H1 (cell line): ENCODE measurements around the gene EMC10. TPM values are rescaled to one million over a fixed set of nuclear protein-coding genes. Genes with fewer than 3 reads are reported as not detected.
A peak's percentile ranks its signal among the peaks of the same experiment; 100 is the strongest.

Experiments
- CHD7 ChIP-seq: fragments of 300-600 bp; sonication (generic); IDR thresholded peaks from 2 replicates; pipeline ENCODE4 v1.7.1; 2012; ENCODE audit warnings: low read length, moderate library complexity, mild to moderate bottlenecking, inconsistent platforms; ENCODE audit not compliant: insufficient replicate concordance
- E2F6 ChIP-seq: IDR thresholded peaks from 2 replicates; pipeline ENCODE4 v1.6.1; 2012; ENCODE audit warnings: inconsistent platforms
- GABPA ChIP-seq: IDR thresholded peaks from 2 replicates; pipeline ENCODE4 v1.6.1; 2011; ENCODE audit warnings: mild to moderate bottlenecking, low read length, moderate library complexity, borderline replicate concordance; ENCODE audit not compliant: insufficient read depth
- KDM4A ChIP-seq: IDR thresholded peaks from one replicate; pipeline ENCODE4 v1.7.1; 2012; ENCODE audit warnings: low read depth, mild to moderate bottlenecking, moderate library complexity, low read length, inconsistent platforms; ENCODE audit not compliant: severe bottlenecking
- NANOG ChIP-seq: IDR thresholded peaks from 2 replicates; pipeline ENCODE4 v1.6.1; 2011; ENCODE audit warnings: low read length, low read depth, mild to moderate bottlenecking, inconsistent platforms; ENCODE audit not compliant: insufficient read depth, poor library complexity, severe bottlenecking
- PHF8 ChIP-seq: fragments of 200-600 bp; sonication (generic); conservative IDR thresholded peaks from 2 replicates; pipeline ENCODE4 v1.7.1; 2012; ENCODE audit warnings: low read depth, mild to moderate bottlenecking, inconsistent platforms, low read length, moderate library complexity
- POLR2A ChIP-seq, 2 experiments: IDR thresholded peaks; 1 replicate in 1 of 2; 2 replicates in 1 of 2; pipeline ENCODE4 v1.6.1; 2011; ENCODE audit warnings: low read depth in 2 of 2, low read length in 2 of 2, mild to moderate bottlenecking in 2 of 2; ENCODE audit errors: control extremely low read depth in 1 of 2
- POLR2AphosphoS5 ChIP-seq: IDR thresholded peaks from 2 replicates; pipeline ENCODE4 v1.6.1; 2011; ENCODE audit warnings: low read depth, low read length
- RBBP5 ChIP-seq: IDR thresholded peaks from 2 replicates; pipeline ENCODE4 v1.7.1; 2012; ENCODE audit warnings: low read depth, mild to moderate bottlenecking, inconsistent platforms, low read length, moderate library complexity, borderline replicate concordance
- polyA plus RNA-seq, 7 experiments: library from polyadenylated mRNA; depleted of rRNA in 3 of 7; stranded (reverse) in 5 of 7; unstranded in 2 of 7; fragments of >200 nt in 5 of 7; fragments of 200-250 nt in 2 of 7; gene quantifications; 1 replicate in 5 of 7; 2 replicates in 1 of 7; 4 replicates in 1 of 7; pipeline versions ENCODE4 v1.2.1 to v1.2.3, GENCODE V29; 2011 to 2013; ENCODE audit warnings: missing spikeins in 2 of 7, mixed read lengths in 2 of 7
- total RNA-seq: library from RNA; stranded (reverse); fragmentation: NEBNext Ultra II Directional; extraction: Animal tissue kit (Norgen Biotek cat#: 25700); gene quantifications from 2 replicates; pipeline ENCODE4 v1.2.1, GENCODE V29; 2021

EMC10 gene
- total and polyA plus RNA-seq, 2 of the 8 experiments (the other 6 are each of a cell fraction or from before 2014, with no cell fraction given): 77.6 to 103 TPM

GRCh38 chr19:50427997-50428425 lies 48.3 kb upstream of the EMC10 start (continued):
- no peak for TF ChIP-seq CHD7
- TF ChIP-seq RBBP5: peak; percentile 67
- peak; percentile 58 for TF ChIP-seq E2F6
- no peak for TF ChIP-seq NANOG
- peak; percentile 32 for TF ChIP-seq KDM4A
- TF ChIP-seq POLR2AphosphoS5: 0 out of 2 replicates have a peak, but pooled peaks have one; percentile 27
- no peak for TF ChIP-seq GABPA
- TF ChIP-seq POLR2A (IDR thresholded peaks at IDR 0.05; ENCODE audit: control extremely low read depth in 1 of 2, low read depth in 2 of 2, low read length in 2 of 2): no peak
- no peak for TF ChIP-seq PHF8
